LNCAP (cell line): ENCODE measurements around the gene TMBIM6.

Experiments used
- TF ChIP-seq, protein P1 (sequence below): fragments of 450-650 bp; IDR thresholded peaks from 2 replicates; pipeline ENCODE4 v1.5.1; 2017; ENCODE audit warnings: mild to moderate bottlenecking

Gene TMBIM6

DNA sequence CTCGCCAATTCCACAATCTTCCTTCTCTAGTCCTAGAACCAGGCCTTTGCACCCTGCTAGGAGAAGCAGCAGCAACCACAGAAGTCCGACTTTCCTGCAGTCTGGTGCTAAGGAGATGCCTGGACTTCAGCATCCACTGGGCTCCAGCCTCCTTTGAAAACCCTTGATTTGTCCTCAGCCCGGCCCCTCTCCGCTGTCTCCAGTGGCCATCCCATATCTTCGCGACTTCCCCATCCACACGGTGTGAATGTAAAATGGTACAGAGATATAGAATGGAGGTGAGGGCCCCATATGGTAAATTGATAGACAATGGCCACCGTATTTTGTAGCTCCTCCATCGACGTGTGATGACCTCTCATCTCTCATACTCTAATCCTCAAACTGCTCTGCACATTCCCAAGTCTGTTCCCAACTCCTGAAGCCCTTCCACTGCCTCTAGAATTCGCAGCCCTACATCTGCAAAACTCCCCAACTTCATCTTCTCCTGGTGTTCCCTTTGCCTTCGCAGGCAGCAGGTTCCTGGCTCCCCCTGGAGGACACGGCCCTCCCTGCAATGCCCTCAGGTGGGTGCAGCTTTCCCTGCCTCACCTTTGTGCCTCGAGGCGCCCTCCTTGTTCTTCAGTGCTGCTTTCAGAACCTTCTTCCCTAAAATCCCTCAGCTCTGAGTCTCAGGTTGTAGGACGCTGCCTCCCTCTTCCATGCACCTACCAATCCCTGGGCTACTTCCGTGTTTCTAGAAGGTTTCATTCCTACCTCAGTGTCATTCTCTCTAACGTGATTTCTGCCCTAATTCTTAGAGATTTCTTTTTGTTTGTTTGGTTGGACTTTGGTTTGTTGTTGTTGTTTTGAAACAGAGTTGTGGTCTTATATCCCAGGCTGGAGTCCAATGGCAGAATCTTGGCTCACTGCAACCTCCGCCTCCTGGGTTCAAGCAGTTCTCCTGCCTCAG, 36.7 kb downstream of the TMBIM6 start:
- TF ChIP-seq, protein P1, sequence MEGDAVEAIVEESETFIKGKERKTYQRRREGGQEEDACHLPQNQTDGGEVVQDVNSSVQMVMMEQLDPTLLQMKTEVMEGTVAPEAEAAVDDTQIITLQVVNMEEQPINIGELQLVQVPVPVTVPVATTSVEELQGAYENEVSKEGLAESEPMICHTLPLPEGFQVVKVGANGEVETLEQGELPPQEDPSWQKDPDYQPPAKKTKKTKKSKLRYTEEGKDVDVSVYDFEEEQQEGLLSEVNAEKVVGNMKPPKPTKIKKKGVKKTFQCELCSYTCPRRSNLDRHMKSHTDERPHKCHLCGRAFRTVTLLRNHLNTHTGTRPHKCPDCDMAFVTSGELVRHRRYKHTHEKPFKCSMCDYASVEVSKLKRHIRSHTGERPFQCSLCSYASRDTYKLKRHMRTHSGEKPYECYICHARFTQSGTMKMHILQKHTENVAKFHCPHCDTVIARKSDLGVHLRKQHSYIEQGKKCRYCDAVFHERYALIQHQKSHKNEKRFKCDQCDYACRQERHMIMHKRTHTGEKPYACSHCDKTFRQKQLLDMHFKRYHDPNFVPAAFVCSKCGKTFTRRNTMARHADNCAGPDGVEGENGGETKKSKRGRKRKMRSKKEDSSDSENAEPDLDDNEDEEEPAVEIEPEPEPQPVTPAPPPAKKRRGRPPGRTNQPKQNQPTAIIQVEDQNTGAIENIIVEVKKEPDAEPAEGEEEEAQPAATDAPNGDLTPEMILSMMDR: peak; percentile 94

DNA sequence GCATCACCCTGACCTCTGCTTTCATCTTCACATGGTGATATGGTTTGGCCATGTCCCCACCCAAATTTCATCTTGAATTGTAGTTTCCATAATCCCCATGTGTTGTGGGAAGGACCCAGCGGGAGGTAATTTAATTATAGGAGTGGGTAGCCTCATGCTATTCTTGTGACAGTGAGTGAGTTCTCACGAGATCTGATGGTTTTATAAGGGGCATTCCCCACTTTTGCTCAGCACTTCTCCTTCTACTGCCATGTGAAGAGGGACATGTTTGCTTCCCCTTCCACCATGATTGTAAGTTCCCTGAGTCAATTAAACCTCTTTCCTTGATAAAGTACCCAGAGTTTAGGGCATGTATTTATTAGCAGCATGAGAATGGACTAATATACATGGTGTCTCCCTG, 38.2 kb downstream of the TMBIM6 start:
- TF ChIP-seq, protein P1: no peak

DNA sequence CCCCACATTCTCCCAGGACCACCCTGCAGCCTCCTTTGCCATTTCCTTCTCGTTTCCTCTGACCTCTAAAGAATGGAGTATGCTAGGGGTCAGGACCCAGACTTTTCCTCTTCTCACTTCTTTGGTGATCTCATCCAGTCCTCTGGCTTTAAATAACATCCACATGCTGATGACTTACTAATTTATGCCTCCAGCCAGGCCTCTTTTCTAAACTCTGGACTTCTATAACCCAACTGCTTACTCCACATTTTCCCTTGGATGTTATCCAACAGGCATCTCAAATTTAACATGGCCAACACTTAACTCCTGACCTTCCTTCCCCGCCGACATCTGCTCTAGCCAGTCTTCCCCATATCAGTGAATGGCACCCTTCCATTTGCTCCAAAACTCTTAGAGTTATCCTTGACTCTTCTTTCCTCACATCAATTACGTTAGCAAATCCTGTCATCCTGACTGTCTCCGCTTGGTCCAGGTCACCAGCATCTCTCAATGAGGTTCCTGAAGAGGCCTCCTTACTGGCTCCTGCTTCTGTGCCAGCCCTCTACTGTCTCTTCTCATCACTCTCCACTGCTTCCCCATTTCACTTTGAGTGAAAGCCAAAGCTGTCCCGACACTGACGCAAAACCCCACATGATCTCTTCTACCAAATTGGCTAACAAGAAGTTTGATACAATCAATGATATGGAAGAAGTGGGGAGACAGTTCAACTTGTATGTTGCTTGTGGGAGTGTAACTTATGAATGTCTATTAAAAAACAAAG, 42.7 kb downstream of the TMBIM6 start:
- TF ChIP-seq, protein P1: no peak

DNA sequence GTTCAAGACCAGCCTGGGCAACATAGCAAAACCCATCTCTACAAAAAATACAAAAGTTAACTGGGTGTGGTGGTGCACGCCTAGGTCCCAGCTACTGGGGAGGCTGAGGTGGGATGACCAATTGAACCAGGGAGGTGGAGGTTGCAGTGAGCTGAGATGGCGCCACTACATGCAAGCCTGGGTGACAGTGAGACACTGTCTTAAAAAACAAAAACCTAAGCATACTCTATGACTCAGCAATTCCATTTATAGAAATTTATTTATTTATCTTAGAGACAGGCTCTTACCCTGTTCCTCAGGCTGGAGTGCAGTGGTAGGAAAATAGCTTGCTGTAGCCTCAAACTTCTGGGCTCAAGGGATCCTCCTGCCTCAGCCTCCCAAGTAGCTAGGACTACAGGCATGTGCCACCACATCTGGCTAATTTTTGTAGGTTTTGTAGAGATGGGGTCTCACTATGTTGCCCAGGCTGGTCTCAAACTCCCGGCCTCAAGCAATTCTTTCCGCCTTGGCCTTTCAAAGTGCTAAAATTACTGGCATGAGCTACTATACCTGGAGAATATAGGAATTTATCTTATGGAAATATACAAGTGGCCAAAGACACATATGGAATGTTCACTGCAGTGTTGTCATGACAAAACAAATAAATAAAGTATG, 43.5 kb downstream of the TMBIM6 start:
- TF ChIP-seq, protein P1: no peak

DNA sequence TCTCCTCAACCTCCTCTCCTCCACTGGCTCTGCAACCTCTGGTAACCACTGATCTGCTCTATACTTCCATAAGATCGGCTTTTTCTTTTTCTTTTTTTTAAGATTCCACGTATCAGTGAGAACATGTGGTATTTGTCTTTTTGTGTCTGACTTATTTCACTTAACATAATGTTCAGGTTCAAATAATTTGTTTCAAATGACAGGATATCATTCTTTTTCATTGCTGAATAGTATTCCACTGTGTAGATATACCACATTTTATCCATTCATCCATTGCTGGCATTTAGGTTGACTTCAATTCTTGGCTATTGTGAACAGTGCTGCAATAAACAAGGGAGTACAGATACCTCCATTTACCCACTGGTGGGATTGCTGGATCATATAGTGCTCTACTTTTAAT, 46.3 kb downstream of the TMBIM6 start:
- TF ChIP-seq, protein P1: no peak

DNA sequence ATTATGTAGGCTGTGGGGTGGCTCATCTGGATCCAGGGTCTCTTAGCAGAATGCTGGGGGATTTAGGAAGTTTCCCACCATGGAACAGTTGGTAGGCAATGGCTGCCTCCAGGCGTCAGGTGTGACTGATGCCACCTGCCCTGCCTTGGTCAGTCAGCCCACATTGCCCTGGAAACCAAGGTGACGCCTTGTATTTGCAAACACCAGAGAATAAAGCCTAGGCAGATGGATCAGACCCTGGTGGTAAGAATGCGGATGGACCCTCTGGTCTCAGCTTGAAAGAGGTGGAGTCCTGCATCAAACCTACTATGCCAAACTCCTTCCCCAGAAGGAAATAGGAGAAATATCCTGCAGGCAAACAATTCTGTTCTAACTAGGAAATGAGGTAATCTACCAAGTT, 48.6 kb downstream of the TMBIM6 start:
- TF ChIP-seq, protein P1: no peak
